ENCODE results near the gene TELO2. TPM values are rescaled to one million over a fixed set of nuclear protein-coding genes. Genes with fewer than 3 reads are reported as not detected.

TELO2 gene
- total and polyA plus RNA-seq, 4 donors = 12.9 to 19.3 (median 16.2) TPM

DNA sequence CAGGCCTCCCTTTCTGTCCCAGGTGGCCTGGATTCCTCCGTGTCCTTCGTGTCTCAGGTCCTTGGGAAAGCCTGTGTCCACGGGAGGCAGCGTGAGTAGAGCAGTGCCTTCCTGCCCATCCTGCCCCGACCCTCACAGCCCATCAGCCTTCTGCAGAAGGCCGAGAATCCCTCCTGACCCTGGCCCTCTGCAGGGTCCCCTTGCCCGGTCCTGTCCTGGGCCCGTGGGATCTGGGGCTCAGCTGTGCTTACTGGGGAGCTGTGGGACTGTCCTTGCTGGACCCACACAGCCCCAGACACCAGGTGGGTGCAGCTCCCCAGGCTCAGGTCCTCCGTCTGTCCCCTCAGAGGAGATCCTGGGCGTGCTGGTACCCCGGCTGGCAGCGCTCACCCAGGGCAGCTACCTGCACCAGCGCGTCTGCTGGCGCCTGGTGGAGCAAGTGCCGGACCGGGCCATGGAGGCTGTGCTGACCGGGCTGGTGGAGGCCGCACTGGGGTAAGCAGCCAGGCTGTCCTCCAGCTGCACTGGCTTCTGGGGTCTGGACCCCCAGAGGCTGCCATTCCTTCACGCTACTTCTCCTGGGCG is 3.9 kb downstream of the TELO2 start:
- H3K4me1 ChIP-seq (ENCODE audit: control insufficient read depth in 4 of 4, insufficient read depth in 4 of 4, low read length in 3 of 4) = peaks cover 9 to 22% (median 16%) of the 10 kb centered on the region in 4 donors
- H3K9me3 ChIP-seq (ENCODE audit: control insufficient read depth in 4 of 4, low read length in 3 of 4) = no peaks in the 10 kb centered on the region
- H3K9ac ChIP-seq (ENCODE audit: low read depth in 1 of 2, low read length in 2 of 2) = no peak overlapping the region
- no peak overlapping the region for H3K4me3 ChIP-seq (ENCODE audit: low read depth in 1 of 3, low read length in 3 of 3)
- 92% methylated on average over 21 of the region's 21 CpGs for WGBS
- DNase-seq (ENCODE audit: low spot score) = no peak
- no peaks in the 10 kb centered on the region for H3K27me3 ChIP-seq (ENCODE audit: control insufficient read depth in 4 of 4, insufficient read depth in 4 of 4, low read length in 3 of 4)
- no peak for TF ChIP-seq HNF4G (IDR thresholded peaks at IDR 0.05)
- TF ChIP-seq RAD21 (IDR thresholded peaks at IDR 0.05) = no peak
- TF ChIP-seq, protein P1, sequence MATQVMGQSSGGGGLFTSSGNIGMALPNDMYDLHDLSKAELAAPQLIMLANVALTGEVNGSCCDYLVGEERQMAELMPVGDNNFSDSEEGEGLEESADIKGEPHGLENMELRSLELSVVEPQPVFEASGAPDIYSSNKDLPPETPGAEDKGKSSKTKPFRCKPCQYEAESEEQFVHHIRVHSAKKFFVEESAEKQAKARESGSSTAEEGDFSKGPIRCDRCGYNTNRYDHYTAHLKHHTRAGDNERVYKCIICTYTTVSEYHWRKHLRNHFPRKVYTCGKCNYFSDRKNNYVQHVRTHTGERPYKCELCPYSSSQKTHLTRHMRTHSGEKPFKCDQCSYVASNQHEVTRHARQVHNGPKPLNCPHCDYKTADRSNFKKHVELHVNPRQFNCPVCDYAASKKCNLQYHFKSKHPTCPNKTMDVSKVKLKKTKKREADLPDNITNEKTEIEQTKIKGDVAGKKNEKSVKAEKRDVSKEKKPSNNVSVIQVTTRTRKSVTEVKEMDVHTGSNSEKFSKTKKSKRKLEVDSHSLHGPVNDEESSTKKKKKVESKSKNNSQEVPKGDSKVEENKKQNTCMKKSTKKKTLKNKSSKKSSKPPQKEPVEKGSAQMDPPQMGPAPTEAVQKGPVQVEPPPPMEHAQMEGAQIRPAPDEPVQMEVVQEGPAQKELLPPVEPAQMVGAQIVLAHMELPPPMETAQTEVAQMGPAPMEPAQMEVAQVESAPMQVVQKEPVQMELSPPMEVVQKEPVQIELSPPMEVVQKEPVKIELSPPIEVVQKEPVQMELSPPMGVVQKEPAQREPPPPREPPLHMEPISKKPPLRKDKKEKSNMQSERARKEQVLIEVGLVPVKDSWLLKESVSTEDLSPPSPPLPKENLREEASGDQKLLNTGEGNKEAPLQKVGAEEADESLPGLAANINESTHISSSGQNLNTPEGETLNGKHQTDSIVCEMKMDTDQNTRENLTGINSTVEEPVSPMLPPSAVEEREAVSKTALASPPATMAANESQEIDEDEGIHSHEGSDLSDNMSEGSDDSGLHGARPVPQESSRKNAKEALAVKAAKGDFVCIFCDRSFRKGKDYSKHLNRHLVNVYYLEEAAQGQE (IDR thresholded peaks at IDR 0.05) = no peak
- TF ChIP-seq NR2F2 (IDR thresholded peaks at IDR 0.05) = no peak
- TF ChIP-seq RXRA (IDR thresholded peaks at IDR 0.05) = no peak
- TF ChIP-seq TAF1 (conservative IDR thresholded peaks at IDR 0.05) = no peak
- TF ChIP-seq, protein P2, sequence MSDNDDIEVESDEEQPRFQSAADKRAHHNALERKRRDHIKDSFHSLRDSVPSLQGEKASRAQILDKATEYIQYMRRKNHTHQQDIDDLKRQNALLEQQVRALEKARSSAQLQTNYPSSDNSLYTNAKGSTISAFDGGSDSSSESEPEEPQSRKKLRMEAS (IDR thresholded peaks at IDR 0.05) = no peak
- TF ChIP-seq GABPA (IDR thresholded peaks at IDR 0.05 in 1 of 2, conservative IDR thresholded peaks at IDR 0.05 in 1 of 2) = no peak
- TF ChIP-seq JUND (IDR thresholded peaks at IDR 0.05) = no peak
- TF ChIP-seq, protein P3, sequence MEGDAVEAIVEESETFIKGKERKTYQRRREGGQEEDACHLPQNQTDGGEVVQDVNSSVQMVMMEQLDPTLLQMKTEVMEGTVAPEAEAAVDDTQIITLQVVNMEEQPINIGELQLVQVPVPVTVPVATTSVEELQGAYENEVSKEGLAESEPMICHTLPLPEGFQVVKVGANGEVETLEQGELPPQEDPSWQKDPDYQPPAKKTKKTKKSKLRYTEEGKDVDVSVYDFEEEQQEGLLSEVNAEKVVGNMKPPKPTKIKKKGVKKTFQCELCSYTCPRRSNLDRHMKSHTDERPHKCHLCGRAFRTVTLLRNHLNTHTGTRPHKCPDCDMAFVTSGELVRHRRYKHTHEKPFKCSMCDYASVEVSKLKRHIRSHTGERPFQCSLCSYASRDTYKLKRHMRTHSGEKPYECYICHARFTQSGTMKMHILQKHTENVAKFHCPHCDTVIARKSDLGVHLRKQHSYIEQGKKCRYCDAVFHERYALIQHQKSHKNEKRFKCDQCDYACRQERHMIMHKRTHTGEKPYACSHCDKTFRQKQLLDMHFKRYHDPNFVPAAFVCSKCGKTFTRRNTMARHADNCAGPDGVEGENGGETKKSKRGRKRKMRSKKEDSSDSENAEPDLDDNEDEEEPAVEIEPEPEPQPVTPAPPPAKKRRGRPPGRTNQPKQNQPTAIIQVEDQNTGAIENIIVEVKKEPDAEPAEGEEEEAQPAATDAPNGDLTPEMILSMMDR (IDR thresholded peaks at IDR 0.05; ENCODE audit: low read depth, low read length, missing input control) = no peak
- H3K36me3 ChIP-seq (ENCODE audit: control insufficient read depth in 4 of 4, insufficient read depth in 3 of 4, low read depth in 1 of 4, low read length in 3 of 4) = peaks cover 0 to 51% (median 28%) of the 10 kb centered on the region in 4 donors
- H3K27ac ChIP-seq (ENCODE audit: low read depth in 1 of 2, low read length in 2 of 2) = no peak overlapping the region

DNA sequence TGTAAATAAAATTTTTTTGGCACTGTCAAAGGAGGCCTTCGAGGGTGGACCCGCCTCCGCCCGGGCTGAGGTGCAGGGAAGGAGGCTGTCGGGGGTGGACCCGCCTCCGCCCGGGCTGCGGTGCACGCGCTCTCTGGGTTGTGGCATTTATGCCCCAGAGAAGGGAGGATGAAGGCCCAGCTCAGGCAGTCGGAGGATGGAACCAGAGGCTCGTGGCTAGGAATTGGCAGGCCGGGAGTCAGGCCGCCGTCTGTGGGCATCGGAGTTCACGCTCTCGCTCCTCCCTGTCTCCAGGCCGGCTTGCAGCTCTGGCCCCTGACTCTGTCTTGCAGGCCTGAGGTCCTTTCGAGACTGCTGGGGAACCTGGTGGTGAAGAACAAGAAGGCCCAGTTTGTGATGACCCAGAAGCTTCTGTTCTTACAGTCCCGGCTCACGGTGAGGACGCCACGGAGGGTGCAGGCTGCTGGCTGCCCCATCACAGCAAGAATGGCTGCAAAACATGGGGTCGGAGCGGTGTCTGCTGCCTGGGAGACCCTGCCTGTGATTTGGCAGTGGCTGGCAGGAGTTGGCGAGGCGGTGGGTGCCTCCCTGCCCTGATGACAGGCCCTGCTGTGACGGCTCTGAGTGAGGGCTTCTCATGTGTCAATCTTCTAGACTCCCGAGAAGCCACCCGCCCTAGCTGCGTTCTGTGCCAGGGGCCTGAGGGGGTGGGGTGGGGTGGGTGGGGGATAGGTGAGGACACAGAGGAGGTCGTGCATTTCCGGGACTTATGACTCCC is 5.9 kb downstream of the TELO2 start:
- Histone ChIP-seq H3K9ac (ENCODE audit: low read depth in 1 of 2, low read length in 2 of 2) (no peak overlapping the region), H3K27ac (ENCODE audit: low read depth in 1 of 2, low read length in 2 of 2) (no peak overlapping the region), H3K4me1 (ENCODE audit: control insufficient read depth in 4 of 4, insufficient read depth in 4 of 4, low read length in 3 of 4) (peaks cover 5 to 10% (median 8%) of the 10 kb centered on the region in 4 donors), H3K36me3 (ENCODE audit: control insufficient read depth in 4 of 4, insufficient read depth in 3 of 4, low read depth in 1 of 4, low read length in 3 of 4) (peaks cover 4 to 64% (median 34%) of the 10 kb centered on the region in 4 donors), H3K27me3 (ENCODE audit: control insufficient read depth in 4 of 4, insufficient read depth in 4 of 4, low read length in 3 of 4) (no peaks in the 10 kb centered on the region), H3K9me3 (ENCODE audit: control insufficient read depth in 4 of 4, low read length in 3 of 4) (no peaks in the 10 kb centered on the region), H3K4me3 (ENCODE audit: low read depth in 1 of 3, low read length in 3 of 3) (no peak overlapping the region)
- 96% methylated on average over 35 of the region's 35 CpGs for whole genome bisulfite sequencing
- TF ChIP-seq FOXA2 (IDR thresholded peaks at IDR 0.05) (no peak), HNF4A (conservative IDR thresholded peaks at IDR 0.05) (no peak), NR2F2 (IDR thresholded peaks at IDR 0.05) (no peak), YY1 (IDR thresholded peaks at IDR 0.05) (no peak), RAD21 (IDR thresholded peaks at IDR 0.05) (no peak), EGR1 (IDR thresholded peaks at IDR 0.05; ENCODE audit: low read depth in 2 of 2) (no peak), HNF4G (IDR thresholded peaks at IDR 0.05) (no peak), FOXA1 (IDR thresholded peaks at IDR 0.05) (no peak), RXRA (IDR thresholded peaks at IDR 0.05) (no peak), TAF1 (conservative IDR thresholded peaks at IDR 0.05) (no peak), SP1 (IDR thresholded peaks at IDR 0.05) (no peak), GABPA (IDR thresholded peaks at IDR 0.05 in 1 of 2, conservative IDR thresholded peaks at IDR 0.05 in 1 of 2) (no peak)
- TF ChIP-seq, protein P1 (IDR thresholded peaks at IDR 0.05) = no peak
- TF ChIP-seq, protein P3 (IDR thresholded peaks at IDR 0.05; ENCODE audit: low read depth, low read length, missing input control) = no peak
- DNase-seq (ENCODE audit: low spot score) = no peak
